PFSK-1 (cell line): ENCODE data around the gene GRK5.

Experiments
- FOXP2 ChIP-seq: optimal IDR thresholded peaks from 2 replicates; pipeline ENCODE3; 2011; ENCODE audit warnings: borderline replicate concordance, control low read depth, inconsistent platforms; ENCODE audit not compliant: insufficient read depth; ENCODE audit errors: extremely low read length, extremely low read depth
- POLR2AphosphoS5 ChIP-seq: IDR thresholded peaks from 2 replicates; pipeline ENCODE4 v1.6.1; 2012; ENCODE audit warnings: low read depth, mild to moderate bottlenecking, control low read depth, low read length, moderate library complexity
- REST ChIP-seq, 2 experiments: IDR thresholded peaks; 2 replicates each; pipeline versions ENCODE4 v1.6.1 to v1.8.0; 2011 to 2012; ENCODE audit warnings: low read depth in 2 of 2, low read length in 2 of 2, control low read depth in 1 of 2, inconsistent platforms in 1 of 2, mild to moderate bottlenecking in 1 of 2, moderate library complexity in 1 of 2; ENCODE audit not compliant: insufficient read depth in 1 of 2
- SIN3A ChIP-seq: IDR thresholded peaks from 2 replicates; pipeline ENCODE4 v1.6.1; 2012; ENCODE audit warnings: mild to moderate bottlenecking, low read length, moderate library complexity, borderline replicate concordance; ENCODE audit not compliant: insufficient read depth
- TAF1 ChIP-seq: IDR thresholded peaks from 2 replicates; pipeline ENCODE4 v1.6.1; 2012; ENCODE audit warnings: low read length, control low read depth, borderline replicate concordance; ENCODE audit not compliant: insufficient read depth

The GRK5 gene

GRCh38 chr10:119272736-119273135 lies 65.4 kb downstream of the GRK5 start:
- TF ChIP-seq SIN3A, result no peak
- no peak for TF ChIP-seq TAF1
- no peak for TF ChIP-seq REST (IDR thresholded peaks at IDR 0.05; ENCODE audit: insufficient read depth in 1 of 2, low read depth in 2 of 2, low read length in 2 of 2)
- no peak for TF ChIP-seq POLR2AphosphoS5
- no peak for TF ChIP-seq FOXP2

- no peak for TF ChIP-seq POLR2AphosphoS5
- TF ChIP-seq REST (IDR thresholded peaks at IDR 0.05; ENCODE audit: insufficient read depth in 1 of 2, low read depth in 2 of 2, low read length in 2 of 2), result no peak
- TF ChIP-seq FOXP2, result no peak
- TF ChIP-seq SIN3A, result no peak
These were observed 66.0 kb downstream of the GRK5 start for GRCh38 chr10:119273413-119273812.

DNA sequence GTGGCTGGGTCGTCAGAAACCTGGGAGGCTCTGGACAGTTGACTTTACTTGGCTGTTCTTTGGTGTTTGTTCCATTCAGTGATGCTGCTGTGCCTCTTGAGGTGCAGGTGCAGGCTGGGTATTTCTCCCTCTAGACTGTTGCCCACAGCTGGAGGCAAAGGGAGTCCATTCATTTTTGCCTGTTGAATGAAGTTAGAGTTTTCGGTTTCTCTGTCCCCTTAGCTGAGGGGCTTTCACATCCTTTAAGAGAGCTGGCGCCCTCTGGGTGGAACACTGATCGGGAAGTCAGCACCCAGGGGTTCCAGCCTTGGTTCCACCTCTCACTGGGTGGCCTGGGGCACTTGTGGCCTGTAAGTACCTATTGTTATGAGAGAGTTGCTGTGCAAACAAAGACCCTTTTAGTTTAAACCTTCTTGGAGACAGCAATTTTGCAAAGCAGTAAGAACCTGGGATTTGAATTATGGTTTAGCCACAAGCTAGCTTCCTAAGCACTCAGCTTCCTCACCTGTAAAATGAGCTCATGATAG lies 67.2 kb downstream of the GRK5 start:
- TF ChIP-seq POLR2AphosphoS5 (no peak), REST (IDR thresholded peaks at IDR 0.05; ENCODE audit: insufficient read depth in 1 of 2, low read depth in 2 of 2, low read length in 2 of 2) (no peak), SIN3A (no peak)

DNA sequence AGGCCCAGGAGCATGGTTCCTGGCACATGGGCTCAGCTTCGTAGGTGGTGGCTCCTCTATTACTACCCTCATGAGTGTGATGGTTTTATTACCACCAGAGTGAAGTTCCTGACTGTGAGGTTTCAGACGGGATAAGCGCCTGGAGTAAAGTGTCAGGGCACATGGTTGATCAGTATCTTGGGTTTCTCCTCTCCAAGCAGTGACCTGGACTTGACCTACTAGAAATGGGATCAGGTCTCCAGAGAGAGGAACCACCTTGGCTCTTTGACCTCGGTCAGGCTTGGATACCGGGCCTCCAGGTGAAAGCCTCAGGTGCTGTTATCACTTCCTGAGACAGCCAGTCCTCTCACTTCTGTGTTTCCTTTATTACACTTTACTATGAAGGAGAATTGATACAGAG lies 67.7 kb downstream of the GRK5 start:
- TF ChIP-seq REST (IDR thresholded peaks at IDR 0.05; ENCODE audit: insufficient read depth in 1 of 2, low read depth in 2 of 2, low read length in 2 of 2) (no peak), FOXP2 (no peak), TAF1 (no peak), POLR2AphosphoS5 (no peak), SIN3A (no peak)

DNA sequence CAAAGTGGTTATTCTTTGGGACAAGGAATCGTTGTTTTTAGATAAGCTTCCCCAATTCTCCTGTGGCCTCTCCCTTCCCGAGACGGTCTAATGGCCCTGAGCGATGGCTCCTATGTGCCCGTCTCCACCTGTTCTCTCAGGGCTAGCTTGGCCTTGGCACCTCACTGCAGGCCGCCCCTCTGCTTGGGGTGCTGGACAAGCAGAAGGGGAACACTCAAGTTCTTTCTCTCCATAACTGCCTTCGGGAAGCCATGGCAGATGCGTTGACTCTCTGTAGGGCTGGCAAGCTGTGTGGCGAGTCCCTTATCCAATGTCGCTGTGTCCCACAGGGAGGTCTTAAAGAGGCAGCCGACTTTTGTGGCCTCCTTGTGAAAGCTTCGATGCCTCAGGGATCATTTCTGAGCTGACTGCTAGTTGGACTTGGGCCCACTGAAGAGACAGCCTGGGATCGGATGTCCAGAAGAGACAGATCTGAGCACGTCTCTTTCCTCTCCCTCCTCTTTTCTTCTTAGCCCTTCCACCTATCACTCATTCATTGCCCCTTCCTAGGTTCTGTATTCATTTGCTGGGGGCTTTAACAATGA lies 70.8 kb downstream of the GRK5 start:
- TF ChIP-seq SIN3A, result no peak
- TF ChIP-seq FOXP2, result no peak
- no peak for TF ChIP-seq TAF1
- TF ChIP-seq POLR2AphosphoS5, result no peak
- no peak for TF ChIP-seq REST (IDR thresholded peaks at IDR 0.05; ENCODE audit: insufficient read depth in 1 of 2, low read depth in 2 of 2, low read length in 2 of 2)
